ENCODE data around the gene SMARCA5. TPM values are rescaled to one million over a fixed set of nuclear protein-coding genes. Genes with fewer than 3 reads are reported as not detected.
A peak's percentile ranks its signal among the peaks of the same experiment; 100 is the strongest.

The SMARCA5 gene
- total and polyA plus RNA-seq, 8 donors: 52.4 to 348 (median 282) TPM

- peak; percentile 74 for ATAC-seq
- no peaks in the 10 kb centered on the region for H3K27me3 ChIP-seq
- DNase-seq: peak in 1 of 4 donors; percentile 59
- no peak overlapping the region for H3K27ac ChIP-seq
- no peak overlapping the region for H3K4me3 ChIP-seq
- no peaks in the 10 kb centered on the region for H3K36me3 ChIP-seq
- peaks cover 0 to 11% of the 10 kb centered on the region in 2 donors for H3K9me3 ChIP-seq
- no peak for TF ChIP-seq CTCF (IDR thresholded peaks at IDR 0.05)
- intact Hi-C loops (cut with DNase I): no loop called here
- H3K4me1 ChIP-seq: no peaks in the 10 kb centered on the region
Observed at GRCh38 chr4:143606480-143606879, 93.0 kb downstream of the SMARCA5 start.

Other genes with a start within 250 kb of the SMARCA5 start
- 10 to 100 TPM; 43.5 to 54.1 TPM for gene GAB1, start 176.8 kb upstream of the SMARCA5 start, total RNA-seq
- 100 to 1,000 TPM in 3 of 6 donors, 10 to 100 TPM in 3; 77.9 to 109 (median 97.1) TPM for gene GAB1, start 176.8 kb upstream of the SMARCA5 start, polyA plus RNA-seq (ENCODE audit: insufficient read length in 6 of 6)
- gene FREM3, start 187.0 kb downstream of the SMARCA5 start, total RNA-seq: under 1 TPM in 1 of 2 donors, not detected in 1; 0.09 TPM
- gene FREM3, start 187.0 kb downstream of the SMARCA5 start, polyA plus RNA-seq (ENCODE audit: insufficient read length in 6 of 6): 10 to 100 TPM in 3 of 6 donors, 1 to 10 TPM in 3; 7.3 to 15.9 (median 10.3) TPM